ENCODE results near the gene CTAGE8. TPM values are rescaled to one million over a fixed set of nuclear protein-coding genes. Genes with fewer than 3 reads are reported as not detected.
"Not testable (repeated sequence)": the region's sequence is repeated elsewhere in the genome, so short reads cannot be mapped to it uniquely, and the experiment has no call there.

CTAGE8 gene
- polyA plus RNA-seq, 1 donor = 12.3 TPM

GRCh38 chr7:144262128-144262527 lies 7.0 kb downstream of the CTAGE8 start:
- DNase-seq = not testable (repeated sequence)

- DNase-seq = not testable (repeated sequence)
Observed at GRCh38 chr7:144259067-144259466, 10.0 kb downstream of the CTAGE8 start.

- DNase-seq = no peak
Observed at GRCh38 chr7:144256112-144256511, 13.0 kb downstream of the CTAGE8 start.

- no peak for DNase-seq
Observed at GRCh38 chr7:144255471-144255897, 13.6 kb downstream of the CTAGE8 start.

GRCh38 chr7:144252307-144252706 lies 16.8 kb downstream of the CTAGE8 start:
- DNase-seq = not testable (repeated sequence)

- not testable (repeated sequence) for DNase-seq
Observed at GRCh38 chr7:144247674-144248330, 21.3 kb downstream of the CTAGE8 start.

- not testable (repeated sequence) for DNase-seq
Observed at GRCh38 chr7:144246967-144247366, 22.1 kb downstream of the CTAGE8 start.

GRCh38 chr7:144245372-144245771 lies 23.7 kb downstream of the CTAGE8 start:
- DNase-seq = not testable (repeated sequence)

GRCh38 chr7:144239365-144239764 lies 29.7 kb downstream of the CTAGE8 start, which contains the start of gene OR2A42:
Gene OR2A42 (minus strand): TSS chr7:144239605. CDS start chr7:144232843, 6,762 bp downstream.
- DNase-seq = not testable (repeated sequence)

- DNase-seq = not testable (repeated sequence)
Observed at GRCh38 chr7:144238530-144239082, 30.5 kb downstream of the CTAGE8 start.

GRCh38 chr7:144233039-144233438 lies 36.0 kb downstream of the CTAGE8 start:
- DNase-seq = not testable (repeated sequence)

- not testable (repeated sequence) for DNase-seq
Observed at GRCh38 chr7:144231027-144231426, 38.1 kb downstream of the CTAGE8 start.

GRCh38 chr7:144228810-144229209 lies 40.3 kb downstream of the CTAGE8 start:
- not testable (repeated sequence) for DNase-seq

- not testable (repeated sequence) for DNase-seq
Observed at GRCh38 chr7:144226866-144227265, 42.2 kb downstream of the CTAGE8 start.

- not testable (repeated sequence) for DNase-seq
Observed at GRCh38 chr7:144223675-144224074, 45.4 kb downstream of the CTAGE8 start.

GRCh38 chr7:144220531-144220930 lies 48.6 kb downstream of the CTAGE8 start:
- DNase-seq = not testable (repeated sequence)

- not testable (repeated sequence) for DNase-seq
Observed at GRCh38 chr7:144219149-144219548, 49.9 kb downstream of the CTAGE8 start.

- DNase-seq = not testable (repeated sequence)
Observed at GRCh38 chr7:144218581-144218980, 50.5 kb downstream of the CTAGE8 start.

- DNase-seq = not testable (repeated sequence)
Observed at GRCh38 chr7:144217200-144217599, 51.9 kb downstream of the CTAGE8 start.
